ENCODE measurements around the gene CES2. TPM values are rescaled to one million over a fixed set of nuclear protein-coding genes. Genes with fewer than 3 reads are reported as not detected.
"Not testable (repeated sequence)": the region's sequence is repeated elsewhere in the genome, so short reads cannot be mapped to it uniquely, and the experiment has no call there.

Gene CES2
- total and polyA plus RNA-seq, 7 experiments from 2014 or later, result 29.2 to 64.7 (median 46.2) TPM

DNA sequence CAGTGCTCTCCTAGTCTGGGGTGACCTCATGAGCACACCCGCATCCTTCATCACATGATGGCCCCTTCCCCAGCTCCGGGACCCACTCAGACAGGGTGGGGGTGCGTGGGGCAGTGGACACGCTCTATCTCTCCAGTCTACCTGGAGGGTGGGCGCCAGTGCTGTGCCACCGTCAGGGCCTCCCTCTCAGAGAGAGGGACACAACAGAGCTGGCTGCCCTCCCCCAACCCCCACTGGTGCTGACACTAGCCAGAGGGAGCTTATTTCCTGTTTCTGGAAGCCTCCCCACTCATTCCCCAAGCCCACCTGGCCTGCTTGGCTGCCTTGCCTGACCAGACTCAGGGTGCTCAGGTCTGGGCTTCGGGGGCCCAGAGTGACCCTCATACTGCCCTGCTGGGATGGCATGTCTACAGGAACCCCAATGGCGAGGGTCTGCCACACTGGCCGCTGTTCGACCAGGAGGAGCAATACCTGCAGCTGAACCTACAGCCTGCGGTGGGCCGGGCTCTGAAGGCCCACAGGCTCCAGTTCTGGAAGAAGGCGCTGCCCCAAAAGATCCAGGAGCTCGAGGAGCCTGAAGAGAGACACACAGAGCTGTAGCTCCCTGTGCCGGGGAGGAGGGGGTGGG lies 8.2 kb downstream of the CES2 start:
- no peak overlapping the region for H3K4me3 Mint-ChIP-seq
- peaks cover 0 to 4% of the 10 kb centered on the region in 2 donors for H3K4me1 ChIP-seq (ENCODE audit: control insufficient read depth in 2 of 2, insufficient read depth in 2 of 2, low read length in 2 of 2)
- ATAC-seq, result no peak

DNA sequence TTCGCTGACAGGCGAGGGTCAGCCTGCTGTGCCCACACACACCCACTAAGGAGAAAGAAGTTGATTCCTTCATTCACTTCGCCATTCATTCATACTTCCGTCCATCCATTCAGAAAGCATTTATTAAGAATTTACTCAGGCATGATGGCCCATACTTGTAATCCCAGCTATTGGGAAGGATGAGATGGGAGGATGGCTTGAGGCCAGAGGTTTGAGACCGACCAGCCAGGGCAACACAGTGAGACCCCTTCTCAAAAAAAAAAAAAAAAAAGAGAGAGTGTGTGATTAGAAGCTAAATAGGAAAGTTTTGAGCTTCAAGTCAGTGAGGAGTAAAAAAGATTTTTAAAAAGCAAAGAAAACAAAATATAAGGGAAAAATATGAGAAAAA lies 8.7 kb downstream of the CES2 start:
- no peak for ATAC-seq
- Mint-ChIP-seq H3K9me3 (no peaks in the 10 kb centered on the region), H3K27ac (peak overlapping the region in 2 of 9 donors; percentile 24 to 25), H3K4me3 (no peak overlapping the region), H3K36me3 (peaks cover 4 to 16% (median 5%) of the 10 kb centered on the region in 5 donors), H3K27me3 (peaks cover 0 to 11% (median 7%) of the 10 kb centered on the region in 5 donors), H3K4me1 (peaks cover 13 to 19% (median 16%) of the 10 kb centered on the region in 7 donors)
- Histone ChIP-seq H3K9me3 (ENCODE audit: control insufficient read depth in 2 of 3, low read length in 3 of 3) (no peaks in the 10 kb centered on the region), H3K27me3 (ENCODE audit: control insufficient read depth in 2 of 2, insufficient read depth in 2 of 2, low read length in 2 of 2) (no peaks in the 10 kb centered on the region), H3K27ac (ENCODE audit: low read depth, low read length) (no peak overlapping the region), H3K4me3 (ENCODE audit: low read length) (no peak overlapping the region), H3K4me1 (ENCODE audit: control insufficient read depth in 2 of 2, insufficient read depth in 2 of 2, low read length in 2 of 2) (peaks cover 0 to 4% of the 10 kb centered on the region in 2 donors), H3K36me3 (ENCODE audit: control insufficient read depth in 2 of 3, insufficient read depth in 3 of 3, low read length in 3 of 3) (peaks cover 0 to 49% (median 7%) of the 10 kb centered on the region in 3 experiments)
- no peak for DNase-seq
- CTCF ChIA-PET, result interaction anchor here (0.6 to 1.1 kb wide), 4 partner anchors 31 to 527 kb away, joined by 3 read pairs; no protein-coding TSS in a partner anchor
- POLR2A ChIA-PET, result no interaction called here
- intact Hi-C loops (cut with micrococcal nuclease), result no loop called here

More for the DNA sequence above, 8.2 kb downstream of the CES2 start:
- Mint-ChIP-seq H3K27me3 (peaks cover 0 to 6% (median 2%) of the 10 kb centered on the region in 5 donors), H3K4me1 (peaks cover 10 to 17% (median 14%) of the 10 kb centered on the region in 7 donors), H3K9me3 (no peaks in the 10 kb centered on the region), H3K36me3 (peaks cover 4 to 16% (median 5%) of the 10 kb centered on the region in 5 donors), H3K27ac (peak overlapping the region in 1 of 9 donors; percentile 25)
- H3K27me3 ChIP-seq (ENCODE audit: control insufficient read depth in 2 of 2, insufficient read depth in 2 of 2, low read length in 2 of 2), result no peaks in the 10 kb centered on the region
- H3K4me3 ChIP-seq (ENCODE audit: low read length), result no peak overlapping the region
- POLR2A ChIA-PET, result no interaction called here
- CTCF ChIA-PET, result interaction anchor here (0.9 to 1.0 kb wide), 2 partner anchors 32 to 527 kb away, joined by 3 read pairs; no protein-coding TSS in a partner anchor
- no peak overlapping the region for H3K27ac ChIP-seq (ENCODE audit: low read depth, low read length)
- intact Hi-C loops (cut with micrococcal nuclease), result no loop called here
- peaks cover 0 to 54% (median 7%) of the 10 kb centered on the region in 3 experiments for H3K36me3 ChIP-seq (ENCODE audit: control insufficient read depth in 2 of 3, insufficient read depth in 3 of 3, low read length in 3 of 3)
- H3K9me3 ChIP-seq (ENCODE audit: control insufficient read depth in 2 of 3, low read length in 3 of 3), result no peaks in the 10 kb centered on the region
- DNase-seq, result no peak

DNA sequence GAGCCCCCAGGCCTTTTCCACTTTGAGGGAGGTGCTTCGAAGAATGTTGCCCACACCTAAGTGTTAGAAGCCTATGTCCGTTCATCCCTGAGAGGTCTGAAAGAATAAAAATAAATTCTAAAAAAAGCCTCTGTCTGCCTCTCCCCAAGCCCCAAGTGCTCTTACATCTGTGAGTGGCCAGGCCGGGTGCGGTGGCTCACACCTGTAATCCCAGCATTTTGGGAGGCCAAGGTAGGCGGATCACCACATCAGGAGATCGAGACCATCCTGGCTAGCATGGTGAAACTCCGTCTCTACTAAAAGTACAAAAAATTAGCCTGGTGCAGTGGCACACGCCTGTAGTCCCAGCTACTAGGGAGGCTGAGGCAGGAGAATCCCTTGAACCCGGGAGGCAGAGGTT lies 9.7 kb downstream of the CES2 start:
- H3K27ac Mint-ChIP-seq, result peak overlapping the region in 1 of 9 donors; percentile 65
- not testable (repeated sequence) for H3K9me3 Mint-ChIP-seq; H3K9me3 ChIP-seq (ENCODE audit: control insufficient read depth in 2 of 3, low read length in 3 of 3); ATAC-seq; H3K4me1 ChIP-seq (ENCODE audit: control insufficient read depth in 2 of 2, insufficient read depth in 2 of 2, low read length in 2 of 2); DNase-seq; H3K4me3 Mint-ChIP-seq; H3K4me3 ChIP-seq (ENCODE audit: low read length); H3K27ac ChIP-seq (ENCODE audit: low read depth, low read length); H3K27me3 ChIP-seq (ENCODE audit: control insufficient read depth in 2 of 2, insufficient read depth in 2 of 2, low read length in 2 of 2)
- peaks cover 4 to 20% (median 15%) of the 10 kb centered on the region in 5 donors for H3K27me3 Mint-ChIP-seq
- intact Hi-C loops (cut with micrococcal nuclease), result loop anchor here (5.0 kb wide), 3 partner anchors 48 to 332 kb away; partner anchors contain the start of genes CBFB (in 1 of the 2) and PLEKHG4 (in 1 of the 2)
- CTCF ChIA-PET, result interaction anchor here (1.1 kb wide), 1 partner anchor 240 kb away, joined by 3 read pairs; no protein-coding TSS in a partner anchor
- POLR2A ChIA-PET, result interaction anchor here (1.1 to 1.4 kb wide), 2 partner anchors 13 to 15 kb away, joined by 3 read pairs; no protein-coding TSS in a partner anchor
- H3K4me1 Mint-ChIP-seq, result peaks cover 13 to 22% (median 18%) of the 10 kb centered on the region in 7 donors
- peaks cover 0 to 40% (median 4%) of the 10 kb centered on the region in 3 experiments for H3K36me3 ChIP-seq (ENCODE audit: control insufficient read depth in 2 of 3, insufficient read depth in 3 of 3, low read length in 3 of 3)
- peaks cover 4 to 12% (median 5%) of the 10 kb centered on the region in 5 donors for H3K36me3 Mint-ChIP-seq

DNA sequence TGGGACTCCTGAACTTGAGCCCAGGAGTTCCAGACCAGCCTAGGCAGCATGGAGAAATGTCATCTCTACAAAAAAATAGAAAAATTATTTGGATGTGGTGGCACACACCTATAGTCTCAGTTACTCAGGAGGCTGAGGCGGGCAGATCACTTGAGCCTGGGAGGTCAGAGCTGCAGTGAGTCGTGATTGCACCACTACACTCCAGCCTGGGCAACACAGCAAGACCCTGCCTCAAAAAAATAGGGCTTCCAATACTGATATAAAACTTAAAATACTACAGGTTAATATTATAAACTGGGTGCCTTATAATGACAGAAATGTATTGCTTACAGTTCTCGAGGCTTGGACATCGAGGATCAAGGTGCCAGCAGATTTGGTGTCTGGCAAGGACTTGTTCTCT lies 10.6 kb downstream of the CES2 start:
- no peak overlapping the region for H3K27ac ChIP-seq (ENCODE audit: low read depth, low read length)
- intact Hi-C loops (cut with micrococcal nuclease), result loop anchor here (2.0 to 5.0 kb wide), 4 partner anchors 49 to 331 kb away; partner anchors contain the start of genes CBFB (in 1 of the 2) and PLEKHG4 (in 1 of the 2)
- no peak overlapping the region for H3K4me3 ChIP-seq (ENCODE audit: low read length)
- peaks cover 0 to 30% (median under 1%) of the 10 kb centered on the region in 3 experiments for H3K36me3 ChIP-seq (ENCODE audit: control insufficient read depth in 2 of 3, insufficient read depth in 3 of 3, low read length in 3 of 3)
- H3K27me3 Mint-ChIP-seq, result peaks cover 12 to 26% (median 22%) of the 10 kb centered on the region in 5 donors
- H3K36me3 Mint-ChIP-seq, result peaks cover 4 to 12% (median 5%) of the 10 kb centered on the region in 5 donors
- no peak overlapping the region for H3K4me3 Mint-ChIP-seq
- peaks cover 0 to 4% of the 10 kb centered on the region in 2 donors for H3K4me1 ChIP-seq (ENCODE audit: control insufficient read depth in 2 of 2, insufficient read depth in 2 of 2, low read length in 2 of 2)
- H3K9me3 ChIP-seq (ENCODE audit: control insufficient read depth in 2 of 3, low read length in 3 of 3), result no peaks in the 10 kb centered on the region
- no peak for DNase-seq
- H3K27me3 ChIP-seq (ENCODE audit: control insufficient read depth in 2 of 2, insufficient read depth in 2 of 2, low read length in 2 of 2), result no peaks in the 10 kb centered on the region
- no peaks in the 10 kb centered on the region for H3K9me3 Mint-ChIP-seq
- H3K27ac Mint-ChIP-seq, result no peak overlapping the region
- peaks cover 13 to 24% (median 18%) of the 10 kb centered on the region in 7 donors for H3K4me1 Mint-ChIP-seq
- CTCF ChIA-PET, result no interaction called here
- POLR2A ChIA-PET, result interaction anchor here (1.1 to 1.4 kb wide), 2 partner anchors 14 to 16 kb away, joined by 3 read pairs; no protein-coding TSS in a partner anchor
- ATAC-seq, result no peak

DNA sequence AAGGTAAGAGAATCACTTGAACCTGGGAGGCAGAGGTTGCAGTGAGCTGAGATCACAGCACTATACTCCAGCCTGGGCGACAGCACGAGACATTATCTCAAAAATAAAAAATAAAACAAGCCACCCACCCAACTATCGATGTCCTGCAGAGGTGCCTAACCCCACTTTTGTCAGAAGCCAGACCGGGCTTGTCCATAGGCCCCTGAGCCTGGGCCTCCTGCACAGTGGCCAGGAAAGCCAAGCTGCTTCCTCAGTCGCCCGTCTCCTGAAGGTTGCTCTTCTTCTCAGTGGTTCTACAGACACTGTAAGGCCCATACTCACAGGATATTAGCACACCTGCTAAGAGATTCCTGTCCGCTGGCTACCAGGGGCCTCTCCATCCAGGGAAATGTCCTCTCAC lies 11.2 kb downstream of the CES2 start:
- DNase-seq (no peak), ATAC-seq (no peak)
- peaks cover 0 to 5% (median 0%) of the 10 kb centered on the region in 11 donors for H3K9me3 Mint-ChIP-seq
- Histone ChIP-seq H3K27ac (ENCODE audit: low read depth, low read length) (no peak overlapping the region), H3K27me3 (ENCODE audit: control insufficient read depth in 2 of 2, insufficient read depth in 2 of 2, low read length in 2 of 2) (no peaks in the 10 kb centered on the region), H3K9me3 (ENCODE audit: control insufficient read depth in 2 of 3, low read length in 3 of 3) (no peaks in the 10 kb centered on the region), H3K36me3 (ENCODE audit: control insufficient read depth in 2 of 3, insufficient read depth in 3 of 3, low read length in 3 of 3) (peaks cover 0 to 24% (median 0%) of the 10 kb centered on the region in 3 experiments), H3K4me1 (ENCODE audit: control insufficient read depth in 2 of 2, insufficient read depth in 2 of 2, low read length in 2 of 2) (peaks cover 0 to 4% of the 10 kb centered on the region in 2 donors), H3K4me3 (ENCODE audit: low read length) (no peak overlapping the region)
- ChIA-PET POLR2A (interaction anchor here (1.4 kb wide), 1 partner anchor 17 kb away, joined by 3 read pairs; no protein-coding TSS in a partner anchor), CTCF (interaction anchor here (1.2 kb wide), 1 partner anchor 16 kb away, joined by 4 read pairs; no protein-coding TSS in a partner anchor)
- intact Hi-C loops (cut with micrococcal nuclease), result loop anchor here (2.0 to 5.0 kb wide), 4 partner anchors 49 to 331 kb away; partner anchors contain the start of genes CBFB (in 1 of the 2) and PLEKHG4 (in 1 of the 2)
- peaks cover 18 to 31% (median 27%) of the 10 kb centered on the region in 5 donors for H3K27me3 Mint-ChIP-seq
- no peak overlapping the region for H3K4me3 Mint-ChIP-seq
- H3K36me3 Mint-ChIP-seq, result peaks cover 4 to 12% (median 5%) of the 10 kb centered on the region in 5 donors
- H3K27ac Mint-ChIP-seq, result peak overlapping the region in 1 of 9 donors; percentile 79
- H3K4me1 Mint-ChIP-seq, result peaks cover 13 to 24% (median 18%) of the 10 kb centered on the region in 7 donors

DNA sequence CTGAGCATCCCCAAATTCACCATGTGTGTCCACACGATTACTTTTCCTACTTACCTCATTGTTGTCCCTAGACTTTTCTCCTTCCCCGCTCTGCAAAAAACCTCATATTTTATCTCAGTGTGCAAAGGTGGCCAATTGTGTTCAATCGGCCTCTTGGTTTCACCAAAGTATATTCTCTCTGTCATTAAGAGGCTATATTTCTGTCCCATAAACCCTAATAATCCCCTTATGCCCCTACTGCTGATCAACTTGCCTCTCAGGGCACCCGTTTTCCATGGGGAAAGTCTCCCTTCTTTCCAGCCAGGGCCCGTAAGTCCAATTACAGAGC lies 11.6 kb downstream of the CES2 start:
- Mint-ChIP-seq H3K27me3 (peaks cover 22 to 35% (median 31%) of the 10 kb centered on the region in 5 donors), H3K4me1 (peaks cover 13 to 24% (median 18%) of the 10 kb centered on the region in 7 donors), H3K27ac (peak overlapping the region in 4 of 9 donors; percentile 13 to 79 (median 40)), H3K36me3 (peaks cover 4 to 11% (median 5%) of the 10 kb centered on the region in 5 donors), H3K4me3 (peak overlapping the region in 9 of 10 donors; percentile 83 to 95 (median 92)), H3K9me3 (peaks cover 0 to 7% (median 0%) of the 10 kb centered on the region in 11 donors)
- no peaks in the 10 kb centered on the region for H3K9me3 ChIP-seq (ENCODE audit: control insufficient read depth in 2 of 3, low read length in 3 of 3)
- peaks cover 0 to 20% (median 0%) of the 10 kb centered on the region in 3 experiments for H3K36me3 ChIP-seq (ENCODE audit: control insufficient read depth in 2 of 3, insufficient read depth in 3 of 3, low read length in 3 of 3)
- no peak for ATAC-seq
- no peak overlapping the region for H3K27ac ChIP-seq (ENCODE audit: low read depth, low read length)
- intact Hi-C loops (cut with micrococcal nuclease), result loop anchor here (1.0 to 5.0 kb wide), 9 partner anchors 13 to 330 kb away; partner anchors contain the start of genes CBFB (in 1 of the 2), CIAO2B (in 1 of the 2), PHAF1 (in 1 of the 2) and PLEKHG4 (in 1 of the 2)
- H3K4me1 ChIP-seq (ENCODE audit: control insufficient read depth in 2 of 2, insufficient read depth in 2 of 2, low read length in 2 of 2), result peaks cover 0 to 4% of the 10 kb centered on the region in 2 donors
- DNase-seq, result no peak
- no peak overlapping the region for H3K4me3 ChIP-seq (ENCODE audit: low read length)
- CTCF ChIA-PET, result interaction anchor here (0.8 to 1.2 kb wide), 4 partner anchors 11 to 238 kb away, joined by 3 to 4 read pairs (median 3); partner anchors contain the start of gene CIAO2B
- no peaks in the 10 kb centered on the region for H3K27me3 ChIP-seq (ENCODE audit: control insufficient read depth in 2 of 2, insufficient read depth in 2 of 2, low read length in 2 of 2)
- POLR2A ChIA-PET, result interaction anchor here (1.0 kb wide), 1 partner anchor 228 kb away, joined by 3 read pairs; no protein-coding TSS in a partner anchor
